Suprapubic skin (tissue), 4 donors: ENCODE data around the gene MARCHF3. TPM values are rescaled to one million over a fixed set of nuclear protein-coding genes. Genes with fewer than 3 reads are reported as not detected.
A peak's percentile ranks its signal among the peaks of the same experiment; 100 is the strongest.

ENCODE experiments used
- DNase-seq, 2 donors: peaks; one replicate each; pipeline ENCODE4 v3.0.0-alpha.2; 2019; ENCODE audit warnings: low spot score in 2 of 2
- H3K27ac ChIP-seq: fragments of 200-600 bp; sonication (generic); one replicate; pipeline ENCODE4 v1.5.1; 2019
- H3K27me3 ChIP-seq: fragments of 200-600 bp; sonication (generic); one replicate; pipeline ENCODE4 v1.5.1; 2019
- H3K36me3 ChIP-seq: fragments of 200-600 bp; sonication (generic); one replicate; pipeline ENCODE4 v1.5.1; 2019
- H3K4me1 ChIP-seq: fragments of 200-600 bp; sonication (generic); one replicate; pipeline ENCODE4 v1.5.1; 2019
- H3K4me3 ChIP-seq: fragments of 200-600 bp; sonication (generic); one replicate; pipeline ENCODE4 v1.5.1; 2019; ENCODE audit warnings: mild to moderate bottlenecking
- H3K9me3 ChIP-seq: fragments of 200-600 bp; sonication (generic); one replicate; pipeline ENCODE4 v1.5.1; 2019
- EP300 ChIP-seq: sonication (generic); formaldehyde crosslinking; IDR thresholded peaks from one replicate; pipeline ENCODE4 v1.6.1; 2017; ENCODE audit warnings: antibody characterized with exemption
- POLR2A ChIP-seq, 2 donors: fragments of 450-650 bp; IDR thresholded peaks; one replicate each; pipeline ENCODE4 v1.6.1; 2017; ENCODE audit warnings: antibody characterized with exemption in 2 of 2, mild to moderate bottlenecking in 2 of 2, moderate library complexity in 2 of 2
- POLR2AphosphoS5 ChIP-seq, 3 donors: sonication (generic); formaldehyde crosslinking; IDR thresholded peaks; one replicate each; pipeline ENCODE4 v1.6.1; 2017; ENCODE audit warnings: antibody characterized with exemption in 3 of 3
- WGBS: methylation state at CpG from one replicate; pipeline ENCODE4 v1.1.5; 2018; 5-methylcytosine and 5-hydroxymethylcytosine counted together
- total RNA-seq, 4 donors: library from RNA; depleted of rRNA; stranded (reverse); fragments of >200 nt; gene quantifications; one replicate each; pipeline ENCODE4 v1.1.0, GENCODE V29; 2016
- TF ChIP-seq, protein P1 (sequence below), 2 donors: fragments of 200-600 bp in 1 of 2; fragments of 450-650 bp in 1 of 2; sonication (generic) in 1 of 2; IDR thresholded peaks; one replicate each; pipeline ENCODE4 v1.5.1; 2016 to 2019; ENCODE audit warnings: antibody characterized with exemption in 2 of 2, mild to moderate bottlenecking in 1 of 2, moderate library complexity in 1 of 2

Gene MARCHF3
- total RNA-seq, 4 donors from 2014 or later, result 13.9 to 34.8 (median 27.0) TPM

DNA sequence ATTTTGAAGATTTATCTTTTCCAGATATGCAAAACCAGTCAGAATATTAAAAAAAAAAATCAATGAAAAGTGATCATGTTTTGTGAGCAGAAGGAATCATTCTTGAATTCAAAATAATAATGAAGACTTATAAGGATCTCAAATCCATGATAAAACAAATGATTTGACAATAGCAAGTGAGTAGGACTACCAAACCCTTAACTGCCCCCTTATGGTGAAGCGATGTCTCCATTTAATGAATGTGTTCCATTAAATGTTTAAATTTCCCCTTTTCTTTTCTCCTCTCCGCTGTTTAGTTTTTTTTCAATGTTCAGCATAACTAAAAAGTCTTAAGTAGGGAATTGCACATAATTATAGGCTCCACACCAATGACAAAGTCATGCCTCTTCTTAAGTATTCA lies 12.2 kb upstream of the MARCHF3 start:
- Histone ChIP-seq H3K9me3 (no peaks in the 10 kb centered on the region), H3K27me3 (no peaks in the 10 kb centered on the region), H3K27ac (no peak overlapping the region), H3K4me3 (no peak overlapping the region), H3K4me1 (peaks cover 16% of the 10 kb centered on the region), H3K36me3 (no peaks in the 10 kb centered on the region)
- DNase-seq, result no peak
- 92% methylated on average over 2 of the region's 2 CpGs for WGBS
- no peak for TF ChIP-seq POLR2A (IDR thresholded peaks at IDR 0.05)
- TF ChIP-seq EP300, result no peak
- no peak for TF ChIP-seq POLR2AphosphoS5 (IDR thresholded peaks at IDR 0.05)
- TF ChIP-seq, protein P1, sequence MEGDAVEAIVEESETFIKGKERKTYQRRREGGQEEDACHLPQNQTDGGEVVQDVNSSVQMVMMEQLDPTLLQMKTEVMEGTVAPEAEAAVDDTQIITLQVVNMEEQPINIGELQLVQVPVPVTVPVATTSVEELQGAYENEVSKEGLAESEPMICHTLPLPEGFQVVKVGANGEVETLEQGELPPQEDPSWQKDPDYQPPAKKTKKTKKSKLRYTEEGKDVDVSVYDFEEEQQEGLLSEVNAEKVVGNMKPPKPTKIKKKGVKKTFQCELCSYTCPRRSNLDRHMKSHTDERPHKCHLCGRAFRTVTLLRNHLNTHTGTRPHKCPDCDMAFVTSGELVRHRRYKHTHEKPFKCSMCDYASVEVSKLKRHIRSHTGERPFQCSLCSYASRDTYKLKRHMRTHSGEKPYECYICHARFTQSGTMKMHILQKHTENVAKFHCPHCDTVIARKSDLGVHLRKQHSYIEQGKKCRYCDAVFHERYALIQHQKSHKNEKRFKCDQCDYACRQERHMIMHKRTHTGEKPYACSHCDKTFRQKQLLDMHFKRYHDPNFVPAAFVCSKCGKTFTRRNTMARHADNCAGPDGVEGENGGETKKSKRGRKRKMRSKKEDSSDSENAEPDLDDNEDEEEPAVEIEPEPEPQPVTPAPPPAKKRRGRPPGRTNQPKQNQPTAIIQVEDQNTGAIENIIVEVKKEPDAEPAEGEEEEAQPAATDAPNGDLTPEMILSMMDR (IDR thresholded peaks at IDR 0.05), result no peak

DNA sequence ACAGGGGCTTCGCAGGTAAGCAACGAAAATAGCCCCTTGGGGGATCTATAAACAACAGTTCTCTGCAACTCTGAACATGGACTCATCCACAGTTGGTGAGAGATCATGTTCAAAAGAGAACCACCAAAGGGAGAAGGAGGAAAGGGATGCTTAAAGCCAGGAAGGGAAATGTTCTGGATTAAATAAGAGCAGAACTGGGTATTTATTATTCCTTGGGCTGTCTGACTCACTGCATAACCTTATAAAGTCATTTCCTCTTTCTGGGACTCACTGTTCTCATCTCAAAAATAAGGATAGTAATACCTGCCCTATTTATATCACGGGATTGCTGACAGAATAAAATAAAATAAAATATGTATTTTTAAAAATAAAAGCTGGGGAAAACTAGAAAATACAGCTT lies 11.2 kb upstream of the MARCHF3 start:
- Histone ChIP-seq H3K9me3 (no peaks in the 10 kb centered on the region), H3K27me3 (no peaks in the 10 kb centered on the region), H3K27ac (peak overlapping the region; percentile 61), H3K4me3 (no peak overlapping the region), H3K36me3 (no peaks in the 10 kb centered on the region), H3K4me1 (peaks cover 16% of the 10 kb centered on the region)
- WGBS, result 52% methylated on average over 3 of the region's 3 CpGs
- no peak for DNase-seq
- no peak for TF ChIP-seq POLR2A (IDR thresholded peaks at IDR 0.05)
- TF ChIP-seq, protein P1 (IDR thresholded peaks at IDR 0.05), result no peak
- TF ChIP-seq EP300, result no peak
- no peak for TF ChIP-seq POLR2AphosphoS5 (IDR thresholded peaks at IDR 0.05)

DNA sequence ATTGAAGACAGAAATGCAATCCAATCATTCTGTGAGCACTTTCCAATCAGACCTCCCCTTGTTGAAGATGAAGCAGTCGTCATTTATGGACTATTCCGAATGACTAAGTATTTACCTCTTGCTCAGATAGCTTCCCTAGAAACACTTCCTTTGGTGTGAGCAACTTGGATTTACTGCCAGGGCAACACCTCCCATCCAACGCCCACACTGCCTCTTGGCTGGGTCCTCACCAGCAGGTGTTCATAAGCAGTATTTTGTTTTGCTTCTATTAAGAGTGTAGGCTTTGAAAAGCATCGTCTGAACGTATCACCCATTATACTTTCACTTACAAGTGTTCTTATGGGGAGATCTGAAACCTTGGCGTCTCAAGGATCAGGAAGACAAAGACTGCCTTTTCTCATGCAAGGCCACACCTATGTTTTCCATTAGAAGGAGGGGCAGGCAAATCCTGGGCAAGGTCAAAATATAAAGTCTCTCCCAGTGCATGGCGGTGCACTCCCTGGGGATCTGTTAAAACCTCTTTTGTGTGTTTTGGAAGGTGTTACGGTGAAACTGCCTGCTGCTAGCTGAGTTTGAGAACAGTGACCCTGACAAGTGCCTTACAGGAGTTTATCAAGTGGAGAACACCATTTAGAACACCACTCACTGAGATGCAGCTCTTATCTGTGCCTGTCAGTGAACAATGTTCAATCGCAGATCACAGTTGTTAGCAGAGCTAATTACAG lies 10.6 kb upstream of the MARCHF3 start:
- H3K9me3 ChIP-seq, result no peaks in the 10 kb centered on the region
- peaks cover 16% of the 10 kb centered on the region for H3K4me1 ChIP-seq
- H3K27ac ChIP-seq, result peak overlapping the region; percentile 61
- 46% methylated on average over 9 of the region's 9 CpGs for WGBS
- H3K36me3 ChIP-seq, result no peaks in the 10 kb centered on the region
- no peaks in the 10 kb centered on the region for H3K27me3 ChIP-seq
- DNase-seq, result no peak
- H3K4me3 ChIP-seq, result no peak overlapping the region
- no peak for TF ChIP-seq POLR2A (IDR thresholded peaks at IDR 0.05)
- TF ChIP-seq POLR2AphosphoS5 (IDR thresholded peaks at IDR 0.05), result no peak
- TF ChIP-seq, protein P1 (IDR thresholded peaks at IDR 0.05), result no peak
- no peak for TF ChIP-seq EP300

DNA sequence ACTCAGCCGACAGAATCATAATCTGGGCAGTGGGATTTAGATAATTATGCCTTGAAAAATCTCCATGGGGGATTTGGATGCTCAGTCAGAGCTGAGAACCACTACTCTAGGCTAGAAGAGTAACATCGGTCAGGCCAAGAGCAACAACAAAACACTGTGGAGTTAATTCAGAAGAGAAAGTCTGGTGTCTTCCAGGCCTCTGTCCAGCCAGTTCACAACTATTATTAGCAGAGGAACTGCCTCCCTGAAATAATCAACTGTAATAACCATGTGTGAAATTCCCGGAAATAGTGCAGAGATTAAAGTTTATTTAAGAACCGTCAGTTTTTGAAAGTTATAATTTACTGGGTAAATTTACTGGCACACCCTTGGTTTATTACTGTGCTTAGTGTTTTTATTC lies 8.2 kb upstream of the MARCHF3 start:
- H3K27ac ChIP-seq, result no peak overlapping the region
- H3K9me3 ChIP-seq, result no peaks in the 10 kb centered on the region
- no peak for TF ChIP-seq EP300
- TF ChIP-seq, protein P1 (IDR thresholded peaks at IDR 0.05), result no peak
- no peak for TF ChIP-seq POLR2A (IDR thresholded peaks at IDR 0.05)
- TF ChIP-seq POLR2AphosphoS5 (IDR thresholded peaks at IDR 0.05), result no peak
- 72% methylated on average over 4 of the region's 4 CpGs for WGBS
- no peaks in the 10 kb centered on the region for H3K36me3 ChIP-seq
- no peak overlapping the region for H3K4me3 ChIP-seq
- peaks cover 16% of the 10 kb centered on the region for H3K4me1 ChIP-seq
- no peaks in the 10 kb centered on the region for H3K27me3 ChIP-seq
- no peak for DNase-seq

DNA sequence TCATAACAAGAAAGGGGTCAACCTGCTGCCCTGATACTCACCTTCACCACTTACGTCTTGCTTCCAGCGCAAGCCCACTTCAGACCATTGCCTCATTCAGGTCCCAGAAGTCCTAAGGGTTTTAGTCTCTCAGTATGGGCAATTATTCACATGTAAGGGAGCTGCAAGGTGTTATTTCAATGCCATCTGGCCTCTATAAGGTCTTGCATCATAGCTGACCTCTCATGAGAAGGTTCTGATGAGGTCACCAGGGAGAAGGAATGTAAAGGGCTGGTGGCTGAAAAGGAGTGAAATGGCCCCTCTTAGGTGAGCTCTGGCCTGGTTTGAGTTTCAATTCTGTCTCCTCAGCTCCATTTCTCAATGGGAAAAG lies 1.5 kb upstream of the MARCHF3 start:
- Histone ChIP-seq H3K4me1 (peaks cover 24% of the 10 kb centered on the region), H3K4me3 (no peak overlapping the region), H3K9me3 (no peaks in the 10 kb centered on the region), H3K36me3 (no peaks in the 10 kb centered on the region), H3K27me3 (peaks cover 4% of the 10 kb centered on the region), H3K27ac (no peak overlapping the region)
- whole genome bisulfite sequencing, result 100% methylated on average over 2 of the region's 2 CpGs
- TF ChIP-seq POLR2A (IDR thresholded peaks at IDR 0.05), result no peak
- TF ChIP-seq, protein P1 (IDR thresholded peaks at IDR 0.05), result no peak
- no peak for TF ChIP-seq POLR2AphosphoS5 (IDR thresholded peaks at IDR 0.05)
- TF ChIP-seq EP300, result no peak
- DNase-seq, result no peak
